H1 (cell line): Measurements from ENCODE around the gene WNT3A. TPM values are rescaled to one million over a fixed set of nuclear protein-coding genes. Genes with fewer than 3 reads are reported as not detected.

Experiments
- CTCF ChIA-PET: fragments of 300-600 bp; sonication (Branson Sonifier 250); formaldehyde crosslinking; loops from one replicate; lab custom pipeline; 2021; ENCODE audit not compliant: partially characterized antibody; lab: Charles Lee
- POLR2A ChIA-PET: fragments of 300-600 bp; sonication (Branson Sonifier 250); formaldehyde crosslinking; loops from one replicate; lab custom pipeline; 2021; ENCODE audit warnings: inconsistent platforms; ENCODE audit not compliant: partially characterized antibody; lab: Charles Lee
- DNase-seq, 2 experiments: peaks; one replicate each; pipeline versions ENCODE4 v3.0.0 to v3.0.0-alpha.2; 2010 to 2022; ENCODE audit warnings: low spot score in 2 of 2, low read depth in 1 of 2, mixed read lengths in 1 of 2
- FAIRE-seq: peaks from 2 replicates; lab custom pipeline; 2011; peaks lifted over from hg19 to GRCh38; lab: Jason Lieb, UNC
- H2AFZ ChIP-seq: 2 replicates; pipeline ENCODE4 v1.8.1; 2012; ENCODE audit warnings: low read length, inconsistent platforms
- H2AK5ac ChIP-seq: 2 replicates; pipeline ENCODE4 v1.6.1; 2013; ENCODE audit warnings: low read depth, low read length
- H2BK120ac ChIP-seq: replicated peaks from 2 replicates; pipeline ENCODE3; 2013; ENCODE audit warnings: low read depth, low read length, inconsistent platforms
- H2BK12ac ChIP-seq: 2 replicates; pipeline ENCODE4 v1.6.1; 2013; ENCODE audit warnings: low read depth, low read length
- H2BK15ac ChIP-seq: 2 replicates; pipeline ENCODE4 v1.6.1; 2013; ENCODE audit warnings: low read length
- H2BK20ac ChIP-seq: 2 replicates; pipeline ENCODE4 v1.6.1; 2013; ENCODE audit warnings: low read length
- H2BK5ac ChIP-seq: 2 replicates; pipeline ENCODE4 v1.6.1; 2013; ENCODE audit warnings: low read depth, low read length
- H3K14ac ChIP-seq: 2 replicates; pipeline ENCODE4 v1.6.1; 2013; ENCODE audit warnings: inconsistent platforms; ENCODE audit not compliant: insufficient read length
- H3K18ac ChIP-seq: 2 replicates; pipeline ENCODE4 v1.6.1; 2013; ENCODE audit warnings: low read length; ENCODE audit errors: extremely low read depth
- H3K23ac ChIP-seq: 2 replicates; pipeline ENCODE4 v1.6.1; 2013; ENCODE audit warnings: inconsistent platforms; ENCODE audit not compliant: insufficient read length
- H3K23me2 ChIP-seq: 2 replicates; pipeline ENCODE4 v1.6.1; 2013; ENCODE audit warnings: low read depth, low read length
- H3K27ac ChIP-seq: 2 replicates; pipeline ENCODE4 v1.6.1; 2011; ENCODE audit warnings: low read depth, low read length, inconsistent platforms
- H3K27me3 ChIP-seq, 4 experiments: replicated peaks in 1 of 4; 1 replicate in 1 of 4; 2 replicates in 3 of 4; pipeline versions ENCODE4 v1.6.1 to v1.8.1; 2011 to 2013; ENCODE audit warnings: low read length in 3 of 4, mild to moderate bottlenecking in 3 of 4, inconsistent platforms in 2 of 4, mixed read lengths in 2 of 4, moderate library complexity in 1 of 4; ENCODE audit not compliant: control insufficient read depth in 3 of 4, insufficient read depth in 3 of 4; ENCODE audit errors: extremely low read depth in 1 of 4
- H3K36me3 ChIP-seq, 4 experiments: 2 replicates each; pipeline versions ENCODE4 v1.6.1 to v1.8.1; 2011 to 2013; ENCODE audit warnings: mild to moderate bottlenecking in 4 of 4, low read length in 3 of 4, moderate library complexity in 2 of 4, control low read depth in 1 of 4, inconsistent platforms in 1 of 4; ENCODE audit not compliant: insufficient read depth in 4 of 4, control insufficient read depth in 2 of 4
- H3K4ac ChIP-seq: replicated peaks from 2 replicates; pipeline ENCODE3; 2013; ENCODE audit warnings: low read length, low read depth, mixed read lengths, inconsistent platforms; ENCODE audit not compliant: insufficient read length
- H3K4me1 ChIP-seq, 4 experiments: replicated peaks in 1 of 4; 1 replicate in 1 of 4; 2 replicates in 3 of 4; pipeline versions ENCODE4 v1.6.1 to v1.8.1; 2011 to 2013; ENCODE audit warnings: low read length in 3 of 4, inconsistent platforms in 2 of 4, mixed read lengths in 1 of 4; ENCODE audit not compliant: insufficient read depth in 4 of 4, control insufficient read depth in 3 of 4
- H3K4me2 ChIP-seq, 2 experiments: 2 replicates each; pipeline versions ENCODE4 v1.6.1 to v1.8.1; 2011 to 2013; ENCODE audit warnings: low read depth in 2 of 2, low read length in 2 of 2, control low read depth in 1 of 2, inconsistent platforms in 1 of 2, mild to moderate bottlenecking in 1 of 2; ENCODE audit not compliant: insufficient read depth in 1 of 2
- H3K4me3 ChIP-seq, 4 experiments: fragments of 200-600, 300-600 bp in 1 of 4; sonication (generic), shearing (Covaris generic), sonication (Bioruptor Twin) in 1 of 4; 2 replicates each; pipeline versions ENCODE4 v1.5.1 to v1.8.1; 2011 to 2016; ENCODE audit warnings: low read length in 4 of 4, low read depth in 3 of 4, control low read depth in 2 of 4, inconsistent platforms in 2 of 4, mild to moderate bottlenecking in 2 of 4, mixed read lengths in 1 of 4, moderate library complexity in 1 of 4; ENCODE audit not compliant: insufficient read depth in 2 of 4; ENCODE audit errors: extremely low read depth in 1 of 4
- H3K56ac ChIP-seq: replicated peaks from 2 replicates; pipeline ENCODE3; 2013; ENCODE audit warnings: low read depth, mild to moderate bottlenecking, mixed read lengths, low read length, inconsistent platforms; ENCODE audit not compliant: insufficient read length
- H3K79me1 ChIP-seq: 2 replicates; pipeline ENCODE4 v1.6.1; 2013; ENCODE audit warnings: low read depth, low read length, control low read depth
- H3K79me2 ChIP-seq, 2 experiments: 2 replicates each; pipeline versions ENCODE4 v1.6.1 to v1.8.1; 2012 to 2013; ENCODE audit warnings: low read length in 2 of 2, mild to moderate bottlenecking in 2 of 2, inconsistent platforms in 1 of 2; ENCODE audit not compliant: insufficient read depth in 2 of 2, control insufficient read depth in 1 of 2
- H3K9ac ChIP-seq, 4 experiments: replicated peaks in 1 of 4; 1 replicate in 1 of 4; 2 replicates in 3 of 4; pipeline versions ENCODE4 v1.6.1 to v1.8.1; 2011 to 2013; ENCODE audit warnings: low read depth in 3 of 4, low read length in 3 of 4, control low read depth in 2 of 4, mild to moderate bottlenecking in 2 of 4, moderate library complexity in 2 of 4, inconsistent platforms in 1 of 4; ENCODE audit errors: extremely low read depth in 1 of 4
- H3K9me3 ChIP-seq, 2 experiments: 2 replicates each; pipeline versions ENCODE4 v1.6.1 to v1.8.1; 2012 to 2013; ENCODE audit warnings: mild to moderate bottlenecking in 2 of 2, moderate library complexity in 2 of 2, control low read depth in 1 of 2, inconsistent platforms in 1 of 2, low read depth in 1 of 2, low read length in 1 of 2, mixed read lengths in 1 of 2; ENCODE audit not compliant: insufficient read depth in 2 of 2
- H4K20me1 ChIP-seq, 2 experiments: replicated peaks in 1 of 2; 2 replicates each; pipeline versions ENCODE3 to v1.8.1; 2011 to 2013; ENCODE audit warnings: inconsistent platforms in 2 of 2, low read length in 2 of 2, mild to moderate bottlenecking in 1 of 2; ENCODE audit not compliant: insufficient read depth in 2 of 2, control insufficient read depth in 1 of 2
- H4K5ac ChIP-seq: 2 replicates; pipeline ENCODE4 v1.6.1; 2013; ENCODE audit warnings: low read length, low read depth, mixed read lengths, inconsistent platforms; ENCODE audit not compliant: insufficient read length
- H4K8ac ChIP-seq: 2 replicates; pipeline ENCODE4 v1.8.0; 2013; ENCODE audit warnings: mild to moderate bottlenecking, moderate library complexity, low read length, inconsistent platforms; ENCODE audit not compliant: insufficient read depth; ENCODE audit errors: extremely low read depth
- H4K91ac ChIP-seq: replicated peaks from 2 replicates; pipeline ENCODE3; 2013; ENCODE audit warnings: low read length, mixed read lengths, inconsistent platforms; ENCODE audit not compliant: insufficient read length
- BCL11A ChIP-seq, 2 experiments: IDR thresholded peaks; one replicate each; pipeline ENCODE4 v1.6.1; 2011; ENCODE audit warnings: low read depth in 2 of 2, low read length in 2 of 2, mild to moderate bottlenecking in 2 of 2
- CBX8 ChIP-seq: fragments of 300-800, 300-1000 bp; sonication (generic); IDR thresholded peaks from 2 replicates; pipeline ENCODE4 v1.7.1; 2016; ENCODE audit warnings: low read depth, low read length, borderline replicate concordance
- CHD2 ChIP-seq: IDR thresholded peaks from 2 replicates; pipeline ENCODE4 v1.6.1; 2012; ENCODE audit warnings: low read length, improper control_type of control experiment
- HDAC2 ChIP-seq, 2 experiments: fragments of 300-600 bp in 1 of 2; sonication (generic) in 1 of 2; IDR thresholded peaks; 2 replicates each; pipeline ENCODE4 v1.6.1; 2011 to 2012; ENCODE audit warnings: low read depth in 2 of 2, low read length in 2 of 2, mild to moderate bottlenecking in 2 of 2, moderate library complexity in 2 of 2, borderline replicate concordance in 1 of 2, inconsistent platforms in 1 of 2
- HDAC6 ChIP-seq: IDR thresholded peaks from one replicate; pipeline ENCODE4 v1.7.1; 2012; ENCODE audit warnings: low read depth, mild to moderate bottlenecking, inconsistent platforms, low read length, moderate library complexity
- KDM1A ChIP-seq: fragments of 200-600, 300-600 bp; sonication (generic); IDR thresholded peaks from 2 replicates; pipeline ENCODE4 v1.7.1; 2016; ENCODE audit warnings: mild to moderate bottlenecking, low read length, borderline replicate concordance
- KDM4A ChIP-seq: IDR thresholded peaks from one replicate; pipeline ENCODE4 v1.7.1; 2012; ENCODE audit warnings: low read depth, mild to moderate bottlenecking, moderate library complexity, low read length, inconsistent platforms; ENCODE audit not compliant: severe bottlenecking
- NANOG ChIP-seq: IDR thresholded peaks from 2 replicates; pipeline ENCODE4 v1.6.1; 2011; ENCODE audit warnings: low read length, low read depth, mild to moderate bottlenecking, inconsistent platforms; ENCODE audit not compliant: insufficient read depth, poor library complexity, severe bottlenecking
- NRF1 ChIP-seq: IDR thresholded peaks from 2 replicates; pipeline ENCODE4 v1.6.1; 2011; ENCODE audit warnings: mild to moderate bottlenecking, low read depth, low read length, improper control_type of control experiment
- RAD21 ChIP-seq, 2 experiments: IDR thresholded peaks in 1 of 2; conservative IDR thresholded peaks in 1 of 2; 2 replicates each; pipeline ENCODE4 v1.6.1; 2011; ENCODE audit warnings: low read depth in 2 of 2, low read length in 2 of 2, improper control_type of control experiment in 1 of 2, inconsistent platforms in 1 of 2, mild to moderate bottlenecking in 1 of 2, moderate library complexity in 1 of 2
- SIX5 ChIP-seq: IDR thresholded peaks from 2 replicates; pipeline ENCODE4 v1.6.1; 2011; ENCODE audit warnings: mild to moderate bottlenecking, low read depth, low read length
- SUZ12 ChIP-seq: fragments of 200-600 bp; sonication (generic); IDR thresholded peaks from 2 replicates; pipeline ENCODE4 v1.6.1; 2012; ENCODE audit warnings: mild to moderate bottlenecking, inconsistent platforms, low read length, moderate library complexity, mixed read lengths
- TAF7 ChIP-seq: optimal IDR thresholded peaks from 2 replicates; pipeline ENCODE3; 2011; ENCODE audit warnings: low read depth, mild to moderate bottlenecking, inconsistent platforms, low read length, moderate library complexity, borderline replicate concordance
- WGBS, 2 experiments: shearing (Covaris generic) in 1 of 2; methylation state at CpG; one replicate each; pipeline versions ENCODE4 v1.1.6 to v1.1.7; 2013 to 2015; ENCODE audit warnings: low lambda C conversion rate in 2 of 2, mixed read lengths in 2 of 2, inconsistent platforms in 1 of 2, low coverage in 1 of 2, missing lambda C conversion rate in 1 of 2; ENCODE audit not compliant: insufficient replicate concordance in 2 of 2, insufficient coverage in 1 of 2, insufficient read length in 1 of 2; ENCODE audit errors: extremely low coverage in 1 of 2, missing lambda C conversion rate in 1 of 2; 5-methylcytosine and 5-hydroxymethylcytosine counted together
- polyA plus RNA-seq, 7 experiments: library from polyadenylated mRNA; depleted of rRNA in 3 of 7; stranded (reverse) in 5 of 7; unstranded in 2 of 7; fragments of >200 nt in 5 of 7; fragments of 200-250 nt in 2 of 7; gene quantifications; 1 replicate in 5 of 7; 2 replicates in 1 of 7; 4 replicates in 1 of 7; pipeline versions ENCODE4 v1.2.1 to v1.2.3, GENCODE V29; 2011 to 2013; ENCODE audit warnings: missing spikeins in 2 of 7, mixed read lengths in 2 of 7
- total RNA-seq: library from RNA; stranded (reverse); fragmentation: NEBNext Ultra II Directional; extraction: Animal tissue kit (Norgen Biotek cat#: 25700); gene quantifications from 2 replicates; pipeline ENCODE4 v1.2.1, GENCODE V29; 2021

WNT3A gene
- total and polyA plus RNA-seq, 2 of the 8 experiments (the other 6 are each of a cell fraction or from before 2014, with no cell fraction given), result 0.08 to 0.19 TPM

DNA sequence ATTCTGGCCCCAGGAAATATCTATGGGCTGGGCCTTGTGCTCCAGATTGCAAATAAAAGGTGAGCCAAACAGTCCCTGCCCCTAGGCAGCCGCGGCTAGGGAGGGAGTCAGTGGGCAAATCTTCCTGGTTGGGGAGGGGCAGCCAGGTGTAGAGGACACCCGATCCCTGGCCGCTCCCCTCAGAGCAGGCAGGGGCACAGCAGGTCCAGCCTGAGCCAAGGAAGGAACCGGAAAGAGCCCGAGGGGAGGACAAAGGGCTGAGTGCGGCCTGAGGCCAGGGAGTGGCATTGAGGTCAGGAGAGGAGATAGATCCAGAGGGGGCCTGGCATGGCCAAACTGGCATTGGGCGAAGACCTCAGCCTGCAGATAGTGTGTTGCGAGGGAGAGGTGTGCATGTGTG, 39.1 kb downstream of the WNT3A start:
- Histone ChIP-seq H3K36me3 (no peaks in the 10 kb centered on the region), H2BK12ac (0 out of 2 replicates have a peak overlapping the region, but pooled peaks have one; percentile 43), H3K56ac (no peak overlapping the region), H2BK120ac (no peak overlapping the region), H3K9ac (no peak overlapping the region), H2BK15ac (0 out of 2 replicates have a peak overlapping the region, but pooled peaks have one; percentile 29), H2BK5ac (no peak overlapping the region; the same call in 1 of the 2 replicates), H3K79me2 (no peaks in the 10 kb centered on the region), H4K91ac (no peak overlapping the region), H2AK5ac (no peak overlapping the region), H2BK20ac (0 out of 2 replicates have a peak overlapping the region, but pooled peaks have one; percentile 80), H3K4me1 (peaks cover 0 to 11% (median 3%) of the 10 kb centered on the region in 4 experiments; a peak in 4 of 7 replicates), H3K18ac (no peak overlapping the region), H3K9me3 (no peaks in the 10 kb centered on the region), H3K4ac (no peak overlapping the region), H3K4me3 (no peak overlapping the region), H3K4me2 (no peak overlapping the region), H4K8ac (no peak overlapping the region; the same call in 1 of the 2 replicates), H4K20me1 (peaks cover 2 to 14% of the 10 kb centered on the region in 2 experiments), H3K27ac (no peak overlapping the region), H3K79me1 (no peaks in the 10 kb centered on the region), H3K23ac (no peak overlapping the region), H3K14ac (no peak overlapping the region), H4K5ac (no peak overlapping the region), H2AFZ (no peak overlapping the region), H3K27me3 (peaks cover 2 to 29% (median 16%) of the 10 kb centered on the region in 4 experiments), H3K23me2 (peaks cover 22% of the 10 kb centered on the region)
- POLR2A ChIA-PET, result no interaction called here
- FAIRE-seq (no peak), DNase-seq (peak in 1 of 2 experiments; percentile 47)
- CTCF ChIA-PET, result interaction anchor here (2.2 kb wide), 1 partner anchor 28 kb away, joined by 9 read pairs; no protein-coding TSS in a partner anchor
- 74% methylated on average over 9 of the region's 9 CpGs; no CpG with 5 or more reads in 1 of the 2 experiments for WGBS, 2 experiments
- TF ChIP-seq TAF7 (no peak), NANOG (no peak), SUZ12 (no peak), KDM4A (no peak), CBX8 (no peak), HDAC2 (IDR thresholded peaks at IDR 0.05; ENCODE audit: borderline replicate concordance in 1 of 2, low read depth in 2 of 2, low read length in 2 of 2) (no peak), KDM1A (no peak), BCL11A (IDR thresholded peaks at IDR 0.05; ENCODE audit: low read depth in 2 of 2, low read length in 2 of 2) (no peak), NRF1 (no peak), CHD2 (no peak), HDAC6 (no peak), SIX5 (no peak), RAD21 (IDR thresholded peaks at IDR 0.05 in 1 of 2, conservative IDR thresholded peaks at IDR 0.05 in 1 of 2; ENCODE audit: low read depth in 2 of 2, low read length in 2 of 2) (no peak)
